HL-60 (cell line): ENCODE data around the gene TFPI.

Experiments used
- DNase-seq, 2 experiments: peaks; one replicate each; pipeline ENCODE4 v3.0.0-alpha.2; 2010 to 2020; ENCODE audit warnings: low read depth in 1 of 2, low spot score in 1 of 2
- H3K27ac ChIP-seq: fragments of 250-450 bp; sonication (Bioruptor Pico); replicated peaks from 2 replicates; pipeline ENCODE4 v1.5.1; 2020; ENCODE audit warnings: mild to moderate bottlenecking, moderate library complexity
- H3K27me3 ChIP-seq: fragments of 250-450 bp; sonication (Bioruptor Pico); 2 replicates; pipeline ENCODE4 v1.5.1; 2021; ENCODE audit warnings: mild to moderate bottlenecking, moderate library complexity; ENCODE audit not compliant: insufficient read depth, poor library complexity, severe bottlenecking
- H3K4me3 ChIP-seq: replicated peaks from 2 replicates; pipeline ENCODE4 v1.5.1; 2011; ENCODE audit warnings: mild to moderate bottlenecking, control low read depth, low read length; ENCODE audit not compliant: insufficient read depth
- CTCF ChIP-seq: IDR thresholded peaks from one replicate; pipeline ENCODE4 v1.5.1; 2011; ENCODE audit warnings: low read length, control low read depth, inconsistent platforms; ENCODE audit not compliant: insufficient read depth
- GABPA ChIP-seq: IDR thresholded peaks from 2 replicates; pipeline ENCODE4 v1.6.1; 2012; ENCODE audit warnings: low read depth
- POLR2AphosphoS5 ChIP-seq: IDR thresholded peaks from 2 replicates; pipeline ENCODE4 v1.6.1; 2012; ENCODE audit warnings: low read depth
- REST ChIP-seq: IDR thresholded peaks from 2 replicates; pipeline ENCODE4 v1.6.1; 2012; ENCODE audit warnings: low read depth; ENCODE audit not compliant: insufficient replicate concordance
- SPI1 ChIP-seq: IDR thresholded peaks from 2 replicates; pipeline ENCODE4 v1.6.1; 2012; ENCODE audit warnings: low read depth, mild to moderate bottlenecking, borderline replicate concordance

TFPI gene

GRCh38 chr2:187529248-187529976 is 24.8 kb downstream of the TFPI start:
- no peak for DNase-seq
- Histone ChIP-seq H3K4me3 (no peak overlapping the region), H3K27ac (no peak overlapping the region), H3K27me3 (no peaks in the 10 kb centered on the region)
- TF ChIP-seq REST (no peak), SPI1 (no peak), POLR2AphosphoS5 (no peak), GABPA (no peak), CTCF (no peak)

GRCh38 chr2:187528042-187528441 is 26.2 kb downstream of the TFPI start:
- no peaks in the 10 kb centered on the region for H3K27me3 ChIP-seq
- H3K27ac ChIP-seq: no peak overlapping the region
- no peak overlapping the region for H3K4me3 ChIP-seq
- no peak for DNase-seq
- TF ChIP-seq GABPA (no peak), CTCF (no peak), REST (no peak), POLR2AphosphoS5 (no peak), SPI1 (no peak)

GRCh38 chr2:187527262-187527661 is 27.0 kb downstream of the TFPI start:
- TF ChIP-seq REST: no peak
- TF ChIP-seq CTCF: no peak
- TF ChIP-seq SPI1: no peak
- no peak for TF ChIP-seq GABPA
- TF ChIP-seq POLR2AphosphoS5: no peak
- no peak overlapping the region for H3K27ac ChIP-seq
- DNase-seq: no peak
- no peak overlapping the region for H3K4me3 ChIP-seq
- no peaks in the 10 kb centered on the region for H3K27me3 ChIP-seq
